Astrocyte (in vitro differentiated cells and primary cell): ENCODE data around the gene CT45A8.
"Not testable (repeated sequence)": the region's sequence is repeated elsewhere in the genome, so short reads cannot be mapped to it uniquely, and the experiment has no call there.

ENCODE experiments used
- EZH2 ChIP-seq: IDR thresholded peaks from 2 replicates; pipeline ENCODE4 v1.6.1; 2012; ENCODE audit warnings: mild to moderate bottlenecking, low read length, inconsistent platforms; ENCODE audit not compliant: insufficient read depth
- TF ChIP-seq, protein P1 (sequence below): IDR thresholded peaks from 2 replicates; pipeline ENCODE4 v1.5.1; 2011; ENCODE audit warnings: low read depth, mild to moderate bottlenecking, inconsistent platforms, low read length, moderate library complexity; ENCODE audit not compliant: insufficient read depth

DNA sequence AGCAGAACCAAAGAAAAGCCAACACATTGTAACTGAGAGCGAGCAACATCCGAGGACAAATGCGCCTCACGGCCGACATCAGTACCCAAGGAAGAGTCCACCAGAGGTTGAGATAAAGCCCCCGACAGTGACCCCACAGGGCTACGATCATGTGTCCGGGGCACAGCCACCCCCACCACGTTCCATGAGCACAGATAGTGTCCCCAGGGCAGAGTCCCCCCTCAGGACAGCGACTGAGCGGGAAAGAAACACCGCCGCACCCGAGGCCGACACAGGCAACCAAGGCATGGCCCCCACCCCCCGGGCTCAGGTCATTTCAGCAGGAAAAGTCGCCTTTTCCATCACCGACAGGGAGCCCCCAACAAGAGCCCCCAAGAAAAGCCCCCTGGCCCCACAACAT, 33.9 kb upstream of the CT45A8 start:
- TF ChIP-seq, protein P1, sequence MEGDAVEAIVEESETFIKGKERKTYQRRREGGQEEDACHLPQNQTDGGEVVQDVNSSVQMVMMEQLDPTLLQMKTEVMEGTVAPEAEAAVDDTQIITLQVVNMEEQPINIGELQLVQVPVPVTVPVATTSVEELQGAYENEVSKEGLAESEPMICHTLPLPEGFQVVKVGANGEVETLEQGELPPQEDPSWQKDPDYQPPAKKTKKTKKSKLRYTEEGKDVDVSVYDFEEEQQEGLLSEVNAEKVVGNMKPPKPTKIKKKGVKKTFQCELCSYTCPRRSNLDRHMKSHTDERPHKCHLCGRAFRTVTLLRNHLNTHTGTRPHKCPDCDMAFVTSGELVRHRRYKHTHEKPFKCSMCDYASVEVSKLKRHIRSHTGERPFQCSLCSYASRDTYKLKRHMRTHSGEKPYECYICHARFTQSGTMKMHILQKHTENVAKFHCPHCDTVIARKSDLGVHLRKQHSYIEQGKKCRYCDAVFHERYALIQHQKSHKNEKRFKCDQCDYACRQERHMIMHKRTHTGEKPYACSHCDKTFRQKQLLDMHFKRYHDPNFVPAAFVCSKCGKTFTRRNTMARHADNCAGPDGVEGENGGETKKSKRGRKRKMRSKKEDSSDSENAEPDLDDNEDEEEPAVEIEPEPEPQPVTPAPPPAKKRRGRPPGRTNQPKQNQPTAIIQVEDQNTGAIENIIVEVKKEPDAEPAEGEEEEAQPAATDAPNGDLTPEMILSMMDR: not testable (repeated sequence)
- not testable (repeated sequence) for TF ChIP-seq EZH2
